GM19193 (cell line): ENCODE data around the gene ACO2.

Source experiments
- POLR2A ChIP-seq: IDR thresholded peaks from 4 replicates; pipeline ENCODE4 v1.6.1; 2011; ENCODE audit not compliant: insufficient read depth, insufficient read length; ENCODE audit errors: extremely low read depth

ACO2 gene

GRCh38 chr22:41524809-41525449 is 56.0 kb downstream of the ACO2 start:
- TF ChIP-seq POLR2A = no peak

- TF ChIP-seq POLR2A = no peak
These were observed 56.7 kb downstream of the ACO2 start for GRCh38 chr22:41525450-41526225.

- no peak for TF ChIP-seq POLR2A
These were observed 57.4 kb downstream of the ACO2 start for GRCh38 chr22:41526226-41526829.

GRCh38 chr22:41526830-41527799 is 58.2 kb downstream of the ACO2 start:
- no peak for TF ChIP-seq POLR2A

GRCh38 chr22:41528132-41528766 is 59.3 kb downstream of the ACO2 start:
- no peak for TF ChIP-seq POLR2A

GRCh38 chr22:41528938-41529561 is 60.1 kb downstream of the ACO2 start:
- TF ChIP-seq POLR2A = no peak

- no peak for TF ChIP-seq POLR2A
These were observed 62.2 kb downstream of the ACO2 start for GRCh38 chr22:41530890-41531714.

- TF ChIP-seq POLR2A = no peak
These were observed 63.0 kb downstream of the ACO2 start for GRCh38 chr22:41531715-41532477.

GRCh38 chr22:41532908-41533825 is 64.2 kb downstream of the ACO2 start:
- TF ChIP-seq POLR2A = no peak

- TF ChIP-seq POLR2A = no peak
These were observed 65.3 kb downstream of the ACO2 start for GRCh38 chr22:41534219-41534618.

- TF ChIP-seq POLR2A = no peak
These were observed 66.3 kb downstream of the ACO2 start for GRCh38 chr22:41535244-41535643.

GRCh38 chr22:41537203-41537602 is 68.3 kb downstream of the ACO2 start:
- TF ChIP-seq POLR2A = no peak

- TF ChIP-seq POLR2A = no peak
These were observed 69.7 kb downstream of the ACO2 start for GRCh38 chr22:41538583-41538982.
